ENCODE measurements around the gene ANO3. TPM values are rescaled to one million over a fixed set of nuclear protein-coding genes. Genes with fewer than 3 reads are reported as not detected.

Gene ANO3
- polyA plus RNA-seq, 1 experiment: 3.0 TPM

GRCh38 chr11:26332572-26332915 lies 614 bp downstream of the ANO3 start:
- ChIA-PET CTCF (interaction anchor here (0.9 kb wide), 1 partner anchor 12 kb away, joined by 4 read pairs; no protein-coding TSS in a partner anchor), POLR2A (no interaction called here)
- TF ChIP-seq CTCF (IDR thresholded peaks at IDR 0.05; ENCODE audit: insufficient read depth, low read depth, low read length): no peak
- Histone ChIP-seq H3K36me3 (ENCODE audit: control insufficient read depth, insufficient read depth, low read length) (no peaks in the 10 kb centered on the region), H3K4me3 (ENCODE audit: low read depth, low read length) (no peak overlapping the region), H3K27me3 (ENCODE audit: control insufficient read depth, insufficient read depth, low read length) (no peaks in the 10 kb centered on the region; the same call in 1 of the 2 replicates)
- no peak for DNase-seq (ENCODE audit: low read depth)

- Histone ChIP-seq H3K4me3 (ENCODE audit: low read depth, low read length) (no peak overlapping the region), H3K36me3 (ENCODE audit: control insufficient read depth, insufficient read depth, low read length) (no peaks in the 10 kb centered on the region), H3K27me3 (ENCODE audit: control insufficient read depth, insufficient read depth, low read length) (no peaks in the 10 kb centered on the region; the same call in 1 of the 2 replicates)
- ChIA-PET POLR2A (no interaction called here), CTCF (no interaction called here)
- DNase-seq (ENCODE audit: low read depth): no peak
- TF ChIP-seq CTCF (IDR thresholded peaks at IDR 0.05; ENCODE audit: insufficient read depth, low read depth, low read length): no peak
Measured at GRCh38 chr11:26333906-26334305, 2.0 kb downstream of the ANO3 start.

GRCh38 chr11:26335903-26336302 lies 4.0 kb downstream of the ANO3 start:
- no peak for DNase-seq (ENCODE audit: low read depth)
- POLR2A ChIA-PET: no interaction called here
- no peak overlapping the region for H3K4me3 ChIP-seq (ENCODE audit: low read depth, low read length)
- TF ChIP-seq CTCF (IDR thresholded peaks at IDR 0.05; ENCODE audit: insufficient read depth, low read depth, low read length): no peak
- CTCF ChIA-PET: no interaction called here
- H3K27me3 ChIP-seq (ENCODE audit: control insufficient read depth, insufficient read depth, low read length): no peaks in the 10 kb centered on the region; the same call in 1 of the 2 replicates
- no peaks in the 10 kb centered on the region for H3K36me3 ChIP-seq (ENCODE audit: control insufficient read depth, insufficient read depth, low read length)

- POLR2A ChIA-PET: no interaction called here
- Histone ChIP-seq H3K4me3 (ENCODE audit: low read depth, low read length) (no peak overlapping the region), H3K27me3 (ENCODE audit: control insufficient read depth, insufficient read depth, low read length) (no peaks in the 10 kb centered on the region), H3K36me3 (ENCODE audit: control insufficient read depth, insufficient read depth, low read length) (no peaks in the 10 kb centered on the region)
- CTCF ChIA-PET: no interaction called here
- no peak for DNase-seq (ENCODE audit: low read depth)
- no peak for TF ChIP-seq CTCF (IDR thresholded peaks at IDR 0.05; ENCODE audit: insufficient read depth, low read depth, low read length)
Measured at GRCh38 chr11:26344647-26345046, 12.7 kb downstream of the ANO3 start.

- ChIA-PET CTCF (no interaction called here), POLR2A (no interaction called here)
- Histone ChIP-seq H3K4me3 (ENCODE audit: low read depth, low read length) (no peak overlapping the region), H3K27me3 (ENCODE audit: control insufficient read depth, insufficient read depth, low read length) (no peaks in the 10 kb centered on the region), H3K36me3 (ENCODE audit: control insufficient read depth, insufficient read depth, low read length) (no peaks in the 10 kb centered on the region)
- TF ChIP-seq CTCF (IDR thresholded peaks at IDR 0.05; ENCODE audit: insufficient read depth, low read depth, low read length): no peak
- DNase-seq (ENCODE audit: low read depth): no peak
Measured at GRCh38 chr11:26348776-26349175, 16.8 kb downstream of the ANO3 start.

Data from BJ (cell line).